Measurements from ENCODE around the gene DIAPH2.
"Not testable (repeated sequence)": the region's sequence is repeated elsewhere in the genome, so short reads cannot be mapped to it uniquely, and the experiment has no call there.

DIAPH2 gene

DNA sequence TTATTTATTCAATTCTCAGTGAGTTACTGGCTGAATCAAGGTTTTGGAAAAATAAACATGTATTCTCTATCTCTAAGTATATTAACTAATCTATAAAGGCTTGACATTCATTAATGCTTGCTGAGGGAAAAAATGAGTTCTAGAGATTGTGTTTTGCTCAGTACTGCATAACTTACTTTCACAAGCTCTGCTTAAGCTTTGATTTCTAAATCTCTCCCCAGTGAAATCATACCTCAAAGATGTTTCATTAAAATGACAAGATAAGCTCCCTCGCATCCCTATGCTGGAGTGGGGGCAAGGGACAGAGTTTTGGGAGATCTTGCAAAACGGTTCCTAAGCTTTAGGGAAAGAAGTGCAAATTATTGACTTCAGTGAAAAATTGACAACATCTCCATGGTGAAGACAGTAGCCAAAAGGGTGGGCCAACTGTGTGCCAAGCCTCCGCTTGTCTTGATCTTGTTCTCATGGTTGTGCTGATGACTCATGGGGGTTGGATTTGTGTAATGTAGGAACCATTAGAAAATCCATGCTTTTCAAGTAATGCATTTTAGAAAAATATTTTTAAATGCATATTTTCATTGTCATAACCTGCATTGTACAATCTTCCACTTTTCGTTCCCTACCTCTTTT is 720.5 kb downstream of the DIAPH2 start:
- no peak for DNase-seq (ENCODE audit: extremely low spot score)
- TF ChIP-seq L3MBTL2 (conservative IDR thresholded peaks at IDR 0.05) (no peak), ARNT (IDR thresholded peaks at IDR 0.05) (no peak), SUZ12 (IDR thresholded peaks at IDR 0.05) (no peak), BHLHE40 (IDR thresholded peaks at IDR 0.05; ENCODE audit: borderline replicate concordance) (no peak), ELF4 (IDR thresholded peaks at IDR 0.05) (no peak), FOXA1 (IDR thresholded peaks at IDR 0.05) (no peak), FOXK2 (IDR thresholded peaks at IDR 0.05) (no peak), ZNF384 (IDR thresholded peaks at IDR 0.05) (no peak), CTBP1 (IDR thresholded peaks at IDR 0.05; ENCODE audit: borderline replicate concordance) (no peak)
- ChIA-PET POLR2A (no interaction called here), CTCF (no interaction called here)

DNA sequence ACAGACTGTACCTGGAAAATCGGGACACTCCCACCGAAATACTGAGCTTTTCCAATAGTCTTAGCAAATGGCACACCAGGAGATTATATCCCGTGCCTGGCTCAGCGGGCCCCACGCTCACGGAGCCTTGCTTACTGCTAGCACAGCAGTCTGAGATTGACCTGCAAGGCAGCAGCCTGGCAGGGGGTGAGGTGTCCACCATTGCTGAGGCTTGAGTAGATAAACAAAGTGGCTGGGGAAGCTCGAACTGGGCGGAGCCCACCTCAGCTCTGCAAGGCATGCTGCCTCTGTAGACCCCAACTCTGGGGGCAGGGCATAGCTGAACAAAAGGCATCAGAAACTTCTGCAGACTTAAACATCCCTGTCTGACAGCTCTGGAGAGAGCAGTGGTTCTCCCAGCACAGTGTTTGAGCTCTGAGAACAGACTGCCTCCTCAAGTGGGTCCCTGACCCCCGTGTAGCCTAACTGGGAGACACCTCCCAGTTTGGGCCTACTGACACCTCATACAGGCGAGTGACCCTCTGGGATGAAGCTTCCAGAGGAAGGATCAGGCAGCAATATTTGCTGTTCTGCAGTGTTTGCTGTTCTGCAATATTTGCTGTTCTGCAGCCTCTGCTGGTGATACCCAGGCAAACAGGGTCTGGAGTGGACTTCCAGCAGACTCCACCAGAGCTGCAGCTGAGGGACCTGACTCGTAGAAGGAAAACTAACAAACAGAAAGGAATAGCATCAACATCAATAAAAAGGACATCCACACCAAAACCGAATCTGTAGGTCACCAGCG is 725.2 kb downstream of the DIAPH2 start:
- DNase-seq (ENCODE audit: extremely low spot score); POLR2A ChIA-PET; CTCF ChIA-PET: not testable (repeated sequence)

DNA sequence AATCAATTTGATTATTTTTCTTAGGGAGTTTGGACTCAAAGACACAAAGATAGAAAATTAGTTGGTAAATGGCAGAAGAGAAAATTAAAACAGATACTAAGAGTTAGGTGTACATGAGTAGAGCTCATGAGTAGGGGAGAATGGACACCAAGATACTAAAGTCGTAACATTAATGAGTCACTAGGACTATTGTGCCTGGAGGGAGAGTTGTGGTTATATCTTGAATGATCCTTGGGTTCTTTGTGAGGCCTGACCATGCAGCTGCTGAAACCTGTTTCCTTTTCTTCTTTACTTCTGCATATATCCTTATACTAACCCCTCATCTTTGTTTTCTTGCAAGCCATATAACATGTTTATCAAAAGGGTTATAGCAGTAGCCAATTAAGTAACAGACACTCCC is 731.8 kb downstream of the DIAPH2 start:
- POLR2A ChIA-PET: no interaction called here
- CTCF ChIA-PET: no interaction called here
- no peak for DNase-seq (ENCODE audit: extremely low spot score)
- TF ChIP-seq LEF1 (IDR thresholded peaks at IDR 0.05; ENCODE audit: borderline replicate concordance) (no peak), SUZ12 (IDR thresholded peaks at IDR 0.05) (no peak), BHLHE40 (IDR thresholded peaks at IDR 0.05; ENCODE audit: borderline replicate concordance) (no peak), ZNF384 (IDR thresholded peaks at IDR 0.05) (no peak), ELF4 (IDR thresholded peaks at IDR 0.05) (no peak), TARDBP (IDR thresholded peaks at IDR 0.05) (no peak), FOXA1 (IDR thresholded peaks at IDR 0.05) (no peak), FOXK2 (IDR thresholded peaks at IDR 0.05) (no peak), NFRKB (IDR thresholded peaks at IDR 0.05) (no peak), HDGF (IDR thresholded peaks at IDR 0.05; ENCODE audit: borderline replicate concordance) (no peak), CTBP1 (IDR thresholded peaks at IDR 0.05; ENCODE audit: borderline replicate concordance) (no peak), L3MBTL2 (conservative IDR thresholded peaks at IDR 0.05) (no peak), SP1 (IDR thresholded peaks at IDR 0.05) (no peak)
- TF ChIP-seq, protein P1, sequence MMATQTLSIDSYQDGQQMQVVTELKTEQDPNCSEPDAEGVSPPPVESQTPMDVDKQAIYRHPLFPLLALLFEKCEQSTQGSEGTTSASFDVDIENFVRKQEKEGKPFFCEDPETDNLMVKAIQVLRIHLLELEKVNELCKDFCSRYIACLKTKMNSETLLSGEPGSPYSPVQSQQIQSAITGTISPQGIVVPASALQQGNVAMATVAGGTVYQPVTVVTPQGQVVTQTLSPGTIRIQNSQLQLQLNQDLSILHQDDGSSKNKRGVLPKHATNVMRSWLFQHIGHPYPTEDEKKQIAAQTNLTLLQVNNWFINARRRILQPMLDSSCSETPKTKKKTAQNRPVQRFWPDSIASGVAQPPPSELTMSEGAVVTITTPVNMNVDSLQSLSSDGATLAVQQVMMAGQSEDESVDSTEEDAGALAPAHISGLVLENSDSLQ (IDR thresholded peaks at IDR 0.05): no peak

DNA sequence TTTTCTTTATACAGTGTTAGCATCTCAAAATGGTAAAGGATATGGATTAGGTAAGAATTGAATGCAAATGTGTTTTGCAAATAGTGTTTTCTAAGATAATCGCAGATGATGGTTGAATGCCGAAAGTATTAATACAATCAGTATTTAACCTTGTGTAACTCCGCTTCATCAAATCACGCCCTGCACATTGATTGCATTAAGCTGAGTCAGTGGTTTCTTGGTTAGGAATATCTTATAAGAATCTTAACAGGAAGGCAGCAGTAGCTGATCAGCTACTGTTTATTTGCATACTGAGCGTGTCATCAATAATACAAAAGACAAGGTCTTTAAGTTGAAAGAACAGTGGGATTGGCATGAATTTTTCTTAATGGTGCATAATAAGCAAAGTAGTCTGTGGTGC is 744.5 kb downstream of the DIAPH2 start:
- CTCF ChIA-PET: interaction anchor here (0.7 kb wide), 1 partner anchor 1213 kb away, joined by 6 read pairs; no protein-coding TSS in a partner anchor
- POLR2A ChIA-PET: no interaction called here

DNA sequence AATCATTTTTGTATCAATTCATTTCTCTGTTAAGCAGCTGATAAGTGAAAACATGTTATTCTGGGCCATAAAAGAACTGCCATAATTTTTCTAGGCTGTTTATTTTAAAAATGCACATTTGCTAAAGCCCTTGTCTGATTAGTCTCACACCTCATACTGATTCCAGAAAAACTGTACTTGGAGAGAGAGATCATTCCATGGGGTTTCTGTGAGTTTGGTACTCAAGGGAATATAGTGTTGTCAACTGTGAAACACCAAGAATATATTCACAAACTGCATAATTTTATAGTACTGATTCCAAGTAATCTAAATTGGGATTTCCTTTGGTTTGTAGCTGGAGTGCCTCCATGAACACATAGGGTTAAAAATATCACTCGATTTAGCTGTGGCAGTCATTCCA is 746.6 kb downstream of the DIAPH2 start:
- ChIA-PET POLR2A (no interaction called here), CTCF (no interaction called here)
- DNase-seq (ENCODE audit: extremely low spot score): no peak
- TF ChIP-seq L3MBTL2 (conservative IDR thresholded peaks at IDR 0.05) (no peak), ARNT (IDR thresholded peaks at IDR 0.05) (no peak), ELF4 (IDR thresholded peaks at IDR 0.05) (no peak), CTBP1 (IDR thresholded peaks at IDR 0.05; ENCODE audit: borderline replicate concordance) (no peak), NFRKB (IDR thresholded peaks at IDR 0.05) (no peak), FOXK2 (IDR thresholded peaks at IDR 0.05) (no peak), LEF1 (IDR thresholded peaks at IDR 0.05; ENCODE audit: borderline replicate concordance) (no peak)

More for the DNA sequence above, 744.5 kb downstream of the DIAPH2 start:
- no peak for DNase-seq (ENCODE audit: extremely low spot score)
- TF ChIP-seq L3MBTL2 (conservative IDR thresholded peaks at IDR 0.05): no peak
- TF ChIP-seq CTBP1 (IDR thresholded peaks at IDR 0.05; ENCODE audit: borderline replicate concordance): no peak
- TF ChIP-seq, protein P1 (IDR thresholded peaks at IDR 0.05): no peak
- TF ChIP-seq SUZ12 (IDR thresholded peaks at IDR 0.05): no peak
- TF ChIP-seq FOXK2 (IDR thresholded peaks at IDR 0.05): no peak
- no peak for TF ChIP-seq ARNT (IDR thresholded peaks at IDR 0.05)
- no peak for TF ChIP-seq TARDBP (IDR thresholded peaks at IDR 0.05)
- no peak for TF ChIP-seq FOXM1 (IDR thresholded peaks at IDR 0.05; ENCODE audit: borderline replicate concordance)
- no peak for TF ChIP-seq BHLHE40 (IDR thresholded peaks at IDR 0.05; ENCODE audit: borderline replicate concordance)
- no peak for TF ChIP-seq NFRKB (IDR thresholded peaks at IDR 0.05)

DNA sequence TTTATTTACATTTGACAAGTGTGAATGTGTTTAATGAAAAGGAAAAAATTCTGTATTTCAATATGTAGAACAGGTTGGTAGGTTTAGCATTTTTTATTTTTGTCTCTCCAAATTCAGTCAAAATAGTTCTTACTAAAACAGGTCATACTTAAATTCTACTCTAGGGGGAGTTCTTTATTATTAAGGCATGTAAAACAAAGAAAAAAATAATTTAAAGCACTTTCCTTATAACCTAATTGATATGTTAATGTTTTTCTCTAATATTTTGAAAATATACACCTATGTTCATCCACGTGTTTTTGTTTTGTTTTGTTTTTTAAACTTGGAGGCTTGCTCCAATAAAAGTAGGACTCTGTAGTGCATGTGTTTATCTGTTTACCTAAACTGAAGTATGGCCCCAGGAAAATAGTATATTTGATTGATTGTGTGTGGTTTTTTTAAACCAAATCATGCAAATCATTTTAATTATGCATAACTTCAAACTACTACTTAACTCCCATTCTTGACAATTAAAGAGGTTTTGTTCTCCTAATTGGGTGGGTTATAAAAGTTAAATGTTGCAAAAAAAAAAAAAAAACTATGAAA is 761.7 kb downstream of the DIAPH2 start:
- CTCF ChIA-PET: interaction anchor here (0.6 to 1.1 kb wide), 4 partner anchors 9 to 961 kb away, joined by 3 to 6 read pairs (median 4); no protein-coding TSS in a partner anchor
- TF ChIP-seq LEF1 (IDR thresholded peaks at IDR 0.05; ENCODE audit: borderline replicate concordance) (no peak), ELF4 (IDR thresholded peaks at IDR 0.05) (no peak), FOXA1 (IDR thresholded peaks at IDR 0.05) (no peak), ZNF384 (IDR thresholded peaks at IDR 0.05) (no peak), HDGF (IDR thresholded peaks at IDR 0.05; ENCODE audit: borderline replicate concordance) (no peak), NFRKB (IDR thresholded peaks at IDR 0.05) (no peak), FOXM1 (IDR thresholded peaks at IDR 0.05; ENCODE audit: borderline replicate concordance) (no peak), L3MBTL2 (conservative IDR thresholded peaks at IDR 0.05) (no peak), TARDBP (IDR thresholded peaks at IDR 0.05) (no peak), FOXK2 (IDR thresholded peaks at IDR 0.05) (no peak), ARNT (IDR thresholded peaks at IDR 0.05) (no peak), SUZ12 (IDR thresholded peaks at IDR 0.05) (no peak), SP1 (IDR thresholded peaks at IDR 0.05) (no peak), BHLHE40 (IDR thresholded peaks at IDR 0.05; ENCODE audit: borderline replicate concordance) (no peak), CTBP1 (IDR thresholded peaks at IDR 0.05; ENCODE audit: borderline replicate concordance) (no peak)
- TF ChIP-seq, protein P1 (IDR thresholded peaks at IDR 0.05): no peak
- POLR2A ChIA-PET: no interaction called here
- DNase-seq (ENCODE audit: extremely low spot score): no peak
